ENCODE results near the gene RAMACL.

DNA sequence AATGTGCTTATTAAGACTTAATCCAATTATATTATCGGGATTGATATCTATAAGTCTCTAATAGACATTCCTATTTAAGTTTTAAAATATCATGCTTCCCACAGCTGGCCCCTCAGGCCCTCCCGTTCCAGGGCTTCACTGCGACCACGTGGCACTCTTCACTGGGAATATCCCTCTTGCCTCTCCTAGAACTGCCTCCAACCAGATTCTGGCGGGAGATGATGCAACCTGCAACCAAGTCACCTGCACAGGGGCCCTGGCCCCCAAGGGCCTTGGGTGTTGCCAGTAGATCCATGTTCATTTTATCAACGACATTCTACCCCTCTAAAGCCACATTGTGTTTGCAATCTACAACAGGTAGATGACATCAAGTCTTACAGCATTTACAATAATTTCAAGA, 18.4 kb upstream of the RAMACL start:
- TF ChIP-seq, protein P1, sequence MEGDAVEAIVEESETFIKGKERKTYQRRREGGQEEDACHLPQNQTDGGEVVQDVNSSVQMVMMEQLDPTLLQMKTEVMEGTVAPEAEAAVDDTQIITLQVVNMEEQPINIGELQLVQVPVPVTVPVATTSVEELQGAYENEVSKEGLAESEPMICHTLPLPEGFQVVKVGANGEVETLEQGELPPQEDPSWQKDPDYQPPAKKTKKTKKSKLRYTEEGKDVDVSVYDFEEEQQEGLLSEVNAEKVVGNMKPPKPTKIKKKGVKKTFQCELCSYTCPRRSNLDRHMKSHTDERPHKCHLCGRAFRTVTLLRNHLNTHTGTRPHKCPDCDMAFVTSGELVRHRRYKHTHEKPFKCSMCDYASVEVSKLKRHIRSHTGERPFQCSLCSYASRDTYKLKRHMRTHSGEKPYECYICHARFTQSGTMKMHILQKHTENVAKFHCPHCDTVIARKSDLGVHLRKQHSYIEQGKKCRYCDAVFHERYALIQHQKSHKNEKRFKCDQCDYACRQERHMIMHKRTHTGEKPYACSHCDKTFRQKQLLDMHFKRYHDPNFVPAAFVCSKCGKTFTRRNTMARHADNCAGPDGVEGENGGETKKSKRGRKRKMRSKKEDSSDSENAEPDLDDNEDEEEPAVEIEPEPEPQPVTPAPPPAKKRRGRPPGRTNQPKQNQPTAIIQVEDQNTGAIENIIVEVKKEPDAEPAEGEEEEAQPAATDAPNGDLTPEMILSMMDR (tag by site-specific recombination; IDR thresholded peaks at IDR 0.05), result no peak
- TF ChIP-seq SETDB1 (IDR thresholded peaks at IDR 0.05; ENCODE audit: insufficient read length, low read length) (no peak), REST (tag by site-specific recombination; IDR thresholded peaks at IDR 0.05) (no peak), ZNF292 (tag by site-specific recombination; IDR thresholded peaks at IDR 0.05; ENCODE audit: borderline replicate concordance, low read depth) (no peak), ZNF394 (tag by site-specific recombination; IDR thresholded peaks at IDR 0.05; ENCODE audit: borderline replicate concordance) (no peak)
